NCI-H748 (cell line): ENCODE results near the gene DOCK2.
"Not testable (repeated sequence)": the region's sequence is repeated elsewhere in the genome, so short reads cannot be mapped to it uniquely, and the experiment has no call there.

ENCODE experiments used
- DNase-seq: peaks from one replicate; lab custom pipeline; 2025; ENCODE audit not compliant: unreplicated experiment; lab: John Stamatoyannopoulos, UW

Gene DOCK2

GRCh38 chr5:169785771-169786618 is 148.9 kb downstream of the DOCK2 start:
- DNase-seq = no peak

DNA sequence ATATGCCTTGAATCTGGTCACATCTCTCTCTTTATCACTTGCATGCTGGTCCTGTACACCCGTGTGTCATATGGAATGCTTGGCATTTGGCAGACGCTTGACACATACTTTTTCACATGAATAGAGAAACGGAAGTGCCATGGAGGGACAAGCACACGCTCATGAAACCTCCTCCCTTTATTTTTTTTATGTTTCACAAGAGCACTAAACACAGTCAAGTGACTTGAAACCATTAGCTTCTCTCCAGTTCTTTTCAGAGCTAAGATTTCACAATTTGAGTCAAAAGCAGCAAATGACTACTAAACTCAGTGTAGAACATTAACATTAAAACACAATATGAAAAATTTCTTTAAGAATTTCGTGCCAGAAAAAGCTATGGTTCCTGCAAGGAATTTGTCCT is 151.1 kb downstream of the DOCK2 start:
- DNase-seq = no peak

DNA sequence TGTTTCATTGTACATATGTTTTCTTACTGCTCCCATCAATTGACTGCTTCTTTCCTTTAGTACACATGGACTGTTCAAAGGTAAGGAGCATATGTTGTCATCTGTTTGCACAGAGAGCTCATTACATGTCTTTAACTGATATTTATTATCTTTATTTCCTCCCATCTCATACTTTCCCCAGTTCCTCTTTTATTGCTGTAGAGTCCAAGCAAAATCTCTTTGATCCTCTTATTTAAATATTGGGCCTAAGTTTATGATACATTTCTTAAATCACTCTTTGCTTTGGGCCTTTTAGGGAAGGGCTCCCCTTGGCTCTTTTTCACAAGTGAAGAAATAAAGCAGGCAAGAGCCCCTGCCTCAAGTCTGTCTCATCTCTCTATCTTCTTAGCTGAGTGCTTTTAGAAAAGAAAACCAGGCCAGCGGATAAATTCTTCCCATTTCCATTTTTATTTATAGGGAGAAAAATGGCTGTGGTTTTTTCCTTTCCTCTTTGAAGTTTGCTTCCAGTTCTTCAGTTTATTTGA is 152.4 kb downstream of the DOCK2 start:
- no peak for DNase-seq

DNA sequence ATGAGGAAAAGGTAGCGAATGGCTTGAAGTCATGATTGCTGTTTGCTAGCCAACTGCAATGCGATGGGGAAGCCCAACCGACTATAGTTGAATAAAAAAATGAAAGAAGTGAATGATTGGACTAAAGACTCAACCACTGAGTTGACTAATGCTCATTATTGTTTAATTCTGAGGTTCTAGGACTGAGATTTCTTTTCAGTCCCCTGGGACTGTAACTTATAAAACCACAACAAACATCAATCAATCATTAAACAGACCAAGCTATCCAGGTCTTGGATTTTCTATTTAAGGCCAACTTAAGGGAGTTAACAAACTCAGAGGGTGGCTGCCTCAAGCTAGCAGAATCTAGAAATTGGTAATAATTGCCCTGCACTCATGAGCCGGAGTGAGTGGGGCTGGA is 154.2 kb downstream of the DOCK2 start:
- no peak for DNase-seq

DNA sequence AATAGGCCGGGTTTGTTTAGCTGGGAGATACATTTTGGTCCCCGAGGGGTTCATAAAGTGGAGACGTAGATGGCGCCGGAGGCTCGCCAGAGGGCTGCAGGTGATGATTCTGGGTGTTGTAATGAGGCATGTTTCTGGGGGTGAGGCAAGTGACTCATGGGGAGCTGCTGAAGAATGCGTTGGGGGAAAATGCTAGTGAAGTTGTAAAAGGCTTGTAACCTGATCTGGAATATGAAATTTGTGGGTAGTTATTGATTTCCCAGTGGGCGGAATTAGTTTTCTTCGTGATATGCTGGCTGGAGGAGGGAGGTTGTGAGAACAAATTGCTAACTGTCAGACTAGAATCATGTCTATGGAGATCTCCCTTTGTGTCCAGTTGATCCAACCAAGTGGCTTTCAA is 158.3 kb downstream of the DOCK2 start:
- no peak for DNase-seq

GRCh38 chr5:169796731-169797130 is 159.7 kb downstream of the DOCK2 start:
- no peak for DNase-seq

- DNase-seq = no peak
Measured at GRCh38 chr5:169797577-169797976, 160.5 kb downstream of the DOCK2 start.

DNA sequence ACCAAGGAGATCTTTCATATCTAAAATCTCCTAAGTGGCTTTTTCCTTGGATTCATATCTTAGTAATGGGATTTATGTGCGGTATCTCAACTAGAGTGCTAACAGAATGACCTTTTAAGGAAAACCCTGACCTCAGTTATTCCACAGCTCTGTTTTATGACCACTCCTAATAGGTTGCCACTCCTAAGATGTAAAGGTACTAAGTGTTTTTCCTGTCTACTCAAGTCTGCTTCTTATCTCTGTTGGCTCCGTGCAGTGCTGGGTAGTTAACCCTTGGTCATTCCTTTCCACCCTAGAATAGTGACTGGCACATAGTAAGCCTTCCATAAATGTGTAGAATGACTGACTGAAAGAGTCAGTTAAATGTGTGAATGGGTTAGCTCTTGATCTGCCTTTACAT is 161.4 kb downstream of the DOCK2 start:
- DNase-seq = no peak

- DNase-seq = no peak
Measured at GRCh38 chr5:169798906-169799660, 162.0 kb downstream of the DOCK2 start.

DNA sequence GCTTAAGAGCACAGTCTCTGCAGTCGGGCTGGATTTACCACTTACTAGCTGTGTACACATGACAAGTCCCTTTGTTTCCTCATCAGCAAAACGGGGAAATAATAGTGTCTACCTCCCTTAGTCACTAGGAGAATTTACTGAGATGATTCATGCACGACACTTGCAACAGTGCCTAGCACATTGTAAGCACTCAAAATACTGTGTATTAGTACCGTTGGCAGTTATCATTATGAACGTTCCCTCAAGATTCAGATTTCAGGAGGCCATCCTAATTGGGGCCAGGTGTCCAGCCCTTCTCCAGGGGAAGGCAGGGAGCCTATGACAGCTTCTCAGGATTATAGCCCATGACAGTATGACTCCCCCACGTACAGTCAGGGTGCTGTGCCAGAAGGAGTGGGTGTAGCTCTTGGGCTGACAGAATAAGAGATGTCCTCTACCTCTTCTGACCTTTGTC is 164.3 kb downstream of the DOCK2 start:
- DNase-seq = peak; percentile 23

- no peak for DNase-seq
Measured at GRCh38 chr5:169801781-169802180, 164.7 kb downstream of the DOCK2 start.

- DNase-seq = no peak
Measured at GRCh38 chr5:169803077-169803981, 166.3 kb downstream of the DOCK2 start.

DNA sequence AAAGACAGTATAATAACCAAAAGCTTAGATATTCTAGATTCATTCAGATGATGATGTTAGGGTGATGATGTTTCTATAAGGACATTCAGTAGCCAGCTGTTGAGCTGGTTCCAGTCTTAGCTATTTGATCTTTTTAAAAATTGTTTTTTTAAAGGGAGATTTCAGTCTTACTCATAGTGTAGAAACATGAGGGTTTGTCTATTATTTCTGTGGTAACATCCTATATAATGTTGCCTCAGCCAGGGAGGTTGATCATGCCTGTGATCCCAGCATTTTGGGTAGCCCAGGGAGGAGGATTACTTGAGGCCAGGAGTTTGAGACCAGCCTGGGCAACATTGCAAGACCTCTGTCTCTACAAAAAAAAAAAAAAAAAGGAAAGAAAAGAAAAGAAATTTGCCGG is 167.8 kb downstream of the DOCK2 start:
- DNase-seq = no peak

- DNase-seq = no peak
Measured at GRCh38 chr5:169805527-169805934, 168.5 kb downstream of the DOCK2 start.

- DNase-seq = no peak
Measured at GRCh38 chr5:169805937-169806700, 169.0 kb downstream of the DOCK2 start.

GRCh38 chr5:169808118-169808581 is 171.1 kb downstream of the DOCK2 start:
- DNase-seq = peak; percentile 39

GRCh38 chr5:169808880-169809279 is 171.8 kb downstream of the DOCK2 start:
- not testable (repeated sequence) for DNase-seq

GRCh38 chr5:169809281-169809680 is 172.2 kb downstream of the DOCK2 start:
- no peak for DNase-seq

DNA sequence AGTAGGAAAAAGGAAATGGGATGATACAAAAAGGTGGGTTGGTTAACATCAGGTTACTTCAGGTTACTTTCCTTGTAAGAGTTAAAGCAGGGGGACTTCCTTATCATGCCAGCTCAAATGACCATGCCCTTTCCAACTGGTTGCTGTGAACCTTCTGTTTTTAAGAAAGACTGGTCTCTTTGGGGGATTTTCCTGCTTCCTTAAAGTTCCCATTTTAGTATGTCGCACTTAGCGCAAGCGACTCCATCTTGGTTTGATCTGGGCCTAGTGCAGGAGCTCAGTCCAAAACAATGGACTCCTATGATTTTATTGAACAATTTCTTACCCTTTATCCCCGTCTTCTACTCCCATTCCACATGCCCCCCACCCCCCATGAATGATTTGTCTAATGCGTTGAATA is 173.4 kb downstream of the DOCK2 start:
- DNase-seq = no peak

- no peak for DNase-seq
Measured at GRCh38 chr5:169811023-169811422, 173.9 kb downstream of the DOCK2 start.
